Spleen (tissue), 11 donors: ENCODE results near the gene NXN. TPM values are rescaled to one million over a fixed set of nuclear protein-coding genes. Genes with fewer than 3 reads are reported as not detected.

Source experiments
- DNase-seq: peaks from one replicate; pipeline ENCODE4 v3.0.0-alpha.2; 2020
- H3K27ac ChIP-seq, 8 donors: fragments of 200-600 bp; sonication (generic) in 7 of 8; 1 replicate in 4 of 8; 2 replicates in 4 of 8; pipeline versions ENCODE4 v1.5.0 to v1.8.0; 2016 to 2021; ENCODE audit warnings: inconsistent platforms in 4 of 8, mild to moderate bottlenecking in 4 of 8, moderate library complexity in 1 of 8
- H3K27me3 ChIP-seq, 7 donors: fragments of 200-600 bp; sonication (generic) in 6 of 7; replicated peaks in 1 of 7; 1 replicate in 4 of 7; 2 replicates in 3 of 7; pipeline versions ENCODE4 v1.5.0 to v1.8.0; 2016 to 2021; ENCODE audit warnings: inconsistent platforms in 3 of 7, mild to moderate bottlenecking in 1 of 7
- H3K36me3 ChIP-seq, 6 donors: fragments of 200-600 bp; sonication (generic) in 5 of 6; 1 replicate in 4 of 6; 2 replicates in 2 of 6; pipeline versions ENCODE4 v1.5.0 to v1.8.0; 2016 to 2021; ENCODE audit warnings: inconsistent platforms in 2 of 6
- H3K4me1 ChIP-seq, 6 donors: fragments of 200-600 bp; sonication (generic) in 5 of 6; 1 replicate in 3 of 6; 2 replicates in 3 of 6; pipeline versions ENCODE4 v1.5.0 to v1.8.0; 2016 to 2021; ENCODE audit warnings: inconsistent platforms in 3 of 6
- H3K4me3 ChIP-seq, 8 donors: fragments of 200-600 bp; sonication (generic) in 7 of 8; 1 replicate in 4 of 8; 2 replicates in 4 of 8; pipeline versions ENCODE4 v1.5.0 to v1.8.0; 2016 to 2021; ENCODE audit warnings: inconsistent platforms in 4 of 8, mild to moderate bottlenecking in 4 of 8, moderate library complexity in 2 of 8
- H3K9me3 ChIP-seq, 8 donors: fragments of 200-600 bp; sonication (generic) in 7 of 8; 1 replicate in 4 of 8; 2 replicates in 4 of 8; pipeline versions ENCODE4 v1.5.0 to v1.8.0; 2016 to 2021; ENCODE audit warnings: inconsistent platforms in 4 of 8
- CTCF ChIP-seq, 11 experiments: fragments of 200-600 bp in 7 of 11; fragments of 450-650 bp in 4 of 11; sonication (generic) in 4 of 11; IDR thresholded peaks in 8 of 11; conservative IDR thresholded peaks in 3 of 11; 1 replicate in 7 of 11; 2 replicates in 4 of 11; pipeline versions ENCODE4 v1.4.0 to v1.8.0; 2016 to 2021; ENCODE audit warnings: antibody characterized with exemption in 11 of 11, inconsistent platforms in 4 of 11, mild to moderate bottlenecking in 1 of 11
- POLR2A ChIP-seq, 3 donors: fragments of 450-650 bp; IDR thresholded peaks; one replicate each; pipeline ENCODE4 v1.5.1; 2017; ENCODE audit warnings: antibody characterized with exemption in 3 of 3, mild to moderate bottlenecking in 1 of 3
- POLR2AphosphoS5 ChIP-seq, 3 donors: sonication (generic); formaldehyde crosslinking; IDR thresholded peaks; one replicate each; pipeline ENCODE4 v1.5.1; 2017; ENCODE audit warnings: antibody characterized with exemption in 3 of 3
- WGBS, 5 donors: extraction: QIAGEN DNeasy Blood & Tissue Kit in 3 of 5; methylation state at CpG; one replicate each; pipeline versions ENCODE4 v1.1.5 to v1.1.7; 2013 to 2018; 5-methylcytosine and 5-hydroxymethylcytosine counted together
- intact Hi-C: fragments of 100-400 bp; cut with DNase I; formaldehyde crosslinking; loops from one replicate; pipeline ENCODE4 v1.15.0; 2023; ENCODE audit warnings: low total_unique reads
- polyA plus RNA-seq, 3 donors: library from polyadenylated mRNA; stranded (reverse); fragments of 200-250 nt; gene quantifications; one replicate each; pipeline ENCODE4 v1.2.1, GENCODE V29; 2013
- total RNA-seq, 7 donors: library from RNA; depleted of rRNA in 3 of 7; stranded (reverse); fragments of >200 nt in 3 of 7; fragmentation: NEBNext Ultra II Directional in 4 of 7; extraction: Animal tissue kit (Norgen Biotek cat#: 25700) in 4 of 7; gene quantifications; one replicate each; pipeline versions ENCODE4 v1.1.0 to v1.2.1, GENCODE V29; 2016 to 2021
- donor health status: healthy with polysubstance abuse.
- donor health status: DM: no; HTN: no; CAD: no; lungs with moderate emphysema.
- donor health status: DM: no; HTN: no; CAD: no.
- donor health status: Bipolar disorder and iron deficiency.
- donor health status: healthy.
- donor health status: DM: no; HTN: no; CAD: no.
- donor health status: DM: yes; HTN: yes; CAD: no.

NXN gene
- total and polyA plus RNA-seq, 10 donors = 3.9 to 21.4 (median 10.3) TPM

DNA sequence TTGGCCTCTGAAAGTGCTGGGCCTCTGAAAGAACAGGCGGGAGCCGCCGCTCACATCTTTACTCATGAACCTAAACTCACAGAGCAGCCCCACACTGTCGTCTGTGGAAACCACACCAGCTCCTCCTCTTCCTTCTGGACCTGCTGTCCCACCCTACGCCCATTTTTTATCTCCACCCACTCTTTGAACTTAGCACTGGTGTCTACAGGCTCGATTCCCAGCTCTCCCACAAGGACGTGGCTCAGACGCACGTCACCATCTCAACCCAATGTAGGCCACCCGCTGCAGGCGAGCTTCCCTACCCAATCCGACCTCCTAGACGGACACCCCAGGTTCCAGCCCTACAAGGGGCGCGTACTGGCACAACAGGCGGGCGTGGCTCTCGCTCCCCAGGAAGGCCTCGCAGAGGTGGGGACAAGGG, 62.2 kb downstream of the NXN start:
- Histone ChIP-seq H3K4me3 (no peak overlapping the region), H3K27me3 (peaks cover 0 to 12% (median 0%) of the 10 kb centered on the region in 7 donors), H3K4me1 (peaks cover 0 to 15% (median 2%) of the 10 kb centered on the region in 6 donors), H3K36me3 (no peaks in the 10 kb centered on the region), H3K27ac (peak overlapping the region in 7 of 8 donors; percentile 42 to 77 (median 62)), H3K9me3 (no peaks in the 10 kb centered on the region)
- no peak for TF ChIP-seq CTCF (IDR thresholded peaks at IDR 0.05 in 8 of 11, conservative IDR thresholded peaks at IDR 0.05 in 3 of 11)
- TF ChIP-seq POLR2AphosphoS5 (IDR thresholded peaks at IDR 0.05) = peak in 2 of 3 donors; percentile 26 to 32
- DNase-seq = peak; percentile 75
- 72 to 86% (median 84%) methylated on average over 19 of the region's 19 CpGs for WGBS, 5 donors
- intact Hi-C loops = no loop called here

- 79 to 91% (median 81%) methylated on average over 7 of the region's 7 CpGs for WGBS, 5 donors
- Histone ChIP-seq H3K27me3 (peaks cover 0 to 12% (median 0%) of the 10 kb centered on the region in 7 donors), H3K27ac (peak overlapping the region in 7 of 8 donors; percentile 22 to 80 (median 71)), H3K4me3 (no peak overlapping the region), H3K9me3 (no peaks in the 10 kb centered on the region), H3K36me3 (no peaks in the 10 kb centered on the region), H3K4me1 (peaks cover 0 to 15% (median 2%) of the 10 kb centered on the region in 6 donors)
- intact Hi-C loops = no loop called here
- no peak for DNase-seq
- TF ChIP-seq POLR2A (IDR thresholded peaks at IDR 0.05) (no peak), POLR2AphosphoS5 (IDR thresholded peaks at IDR 0.05) (no peak), CTCF (IDR thresholded peaks at IDR 0.05 in 8 of 11, conservative IDR thresholded peaks at IDR 0.05 in 3 of 11) (no peak)
Measured at GRCh38 chr17:916315-916714, 63.3 kb downstream of the NXN start.

- Histone ChIP-seq H3K4me3 (peak overlapping the region in 1 of 8 donors; percentile 2), H3K27me3 (peaks cover 0 to 12% (median 0%) of the 10 kb centered on the region in 7 donors), H3K27ac (peak overlapping the region; percentile 22 to 80 (median 71)), H3K36me3 (no peaks in the 10 kb centered on the region), H3K9me3 (no peaks in the 10 kb centered on the region), H3K4me1 (peaks cover 0 to 15% (median 2%) of the 10 kb centered on the region in 6 donors)
- DNase-seq = no peak
- TF ChIP-seq POLR2AphosphoS5 (IDR thresholded peaks at IDR 0.05) (no peak), CTCF (IDR thresholded peaks at IDR 0.05 in 8 of 11, conservative IDR thresholded peaks at IDR 0.05 in 3 of 11) (no peak), POLR2A (IDR thresholded peaks at IDR 0.05) (no peak)
- intact Hi-C loops = no loop called here
- 50 to 56% (median 51%) methylated on average over 10 of the region's 10 CpGs for WGBS, 5 donors
Measured at GRCh38 chr17:915538-916201, 63.9 kb downstream of the NXN start.

- H3K27me3 ChIP-seq = peaks cover 0 to 12% (median 0%) of the 10 kb centered on the region in 7 donors
- H3K27ac ChIP-seq = no peak overlapping the region
Measured at GRCh38 chr17:914561-914960, 65.0 kb downstream of the NXN start.

More at GRCh38 chr17:914561-914960, 65.0 kb downstream of the NXN start:
- 87 to 97% (median 91%) methylated on average over 9 of the region's 9 CpGs for WGBS, 5 donors
- Histone ChIP-seq H3K9me3 (no peaks in the 10 kb centered on the region), H3K4me3 (no peak overlapping the region), H3K4me1 (peaks cover 0 to 15% (median 2%) of the 10 kb centered on the region in 6 donors), H3K36me3 (no peaks in the 10 kb centered on the region)
- intact Hi-C loops = no loop called here
- TF ChIP-seq POLR2AphosphoS5 (IDR thresholded peaks at IDR 0.05) (no peak), CTCF (IDR thresholded peaks at IDR 0.05 in 8 of 11, conservative IDR thresholded peaks at IDR 0.05 in 3 of 11) (no peak)
- no peak for DNase-seq
